ENCODE measurements around the gene TTN. TPM values are rescaled to one million over a fixed set of nuclear protein-coding genes. Genes with fewer than 3 reads are reported as not detected.

Gene TTN
- total RNA-seq, 3 donors from 2014 or later: 0.45 to 0.87 (median 0.78) TPM

- DNase-seq (no peak), ATAC-seq (no peak)
- Mint-ChIP-seq H3K4me3 (no peak overlapping the region), H3K27me3 (ENCODE audit: low read depth) (no peaks in the 10 kb centered on the region), H3K4me1 (ENCODE audit: low read depth) (no peaks in the 10 kb centered on the region), H3K36me3 (ENCODE audit: insufficient read depth) (peaks cover 12% of the 10 kb centered on the region), H3K9me3 (no peaks in the 10 kb centered on the region)
Observed at GRCh38 chr2:178796079-178796677, 11.0 kb downstream of the TTN start.

- ATAC-seq: no peak
- Mint-ChIP-seq H3K4me1 (ENCODE audit: low read depth) (no peaks in the 10 kb centered on the region), H3K36me3 (ENCODE audit: insufficient read depth) (peaks cover 12% of the 10 kb centered on the region), H3K27me3 (ENCODE audit: low read depth) (no peaks in the 10 kb centered on the region), H3K9me3 (no peaks in the 10 kb centered on the region), H3K4me3 (no peak overlapping the region)
- DNase-seq: no peak
Observed at GRCh38 chr2:178787934-178788333, 19.3 kb downstream of the TTN start.

GRCh38 chr2:178787155-178787554 lies 20.1 kb downstream of the TTN start:
- DNase-seq: no peak
- no peak for ATAC-seq
- Mint-ChIP-seq H3K4me3 (no peak overlapping the region), H3K4me1 (ENCODE audit: low read depth) (no peaks in the 10 kb centered on the region), H3K9me3 (no peaks in the 10 kb centered on the region), H3K36me3 (ENCODE audit: insufficient read depth) (peaks cover 15% of the 10 kb centered on the region), H3K27me3 (ENCODE audit: low read depth) (no peaks in the 10 kb centered on the region)

DNA sequence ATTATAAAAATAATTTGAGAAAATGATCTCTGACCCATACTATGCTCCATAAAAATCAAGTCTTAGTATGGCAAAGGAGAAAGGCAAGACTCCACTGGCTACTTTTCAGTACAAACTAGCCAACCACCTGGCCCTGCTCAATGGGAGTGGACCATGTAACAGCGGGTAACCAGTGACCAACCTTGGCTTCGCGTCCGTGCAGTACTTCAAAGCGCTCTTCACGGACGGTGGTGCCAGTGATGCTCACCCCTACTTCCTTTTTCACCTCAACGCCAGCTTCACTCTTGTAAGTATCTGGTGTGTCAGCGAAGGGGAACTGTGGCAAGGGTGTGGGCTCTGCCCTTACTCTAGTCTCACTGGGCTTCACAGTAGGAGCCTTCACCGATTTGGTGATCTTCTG lies 23.3 kb downstream of the TTN start:
- Mint-ChIP-seq H3K4me1 (ENCODE audit: low read depth) (no peaks in the 10 kb centered on the region), H3K36me3 (ENCODE audit: insufficient read depth) (peaks cover 20% of the 10 kb centered on the region), H3K9me3 (no peaks in the 10 kb centered on the region), H3K4me3 (no peak overlapping the region), H3K27me3 (ENCODE audit: low read depth) (no peaks in the 10 kb centered on the region)
- DNase-seq: no peak
- ATAC-seq: no peak

DNA sequence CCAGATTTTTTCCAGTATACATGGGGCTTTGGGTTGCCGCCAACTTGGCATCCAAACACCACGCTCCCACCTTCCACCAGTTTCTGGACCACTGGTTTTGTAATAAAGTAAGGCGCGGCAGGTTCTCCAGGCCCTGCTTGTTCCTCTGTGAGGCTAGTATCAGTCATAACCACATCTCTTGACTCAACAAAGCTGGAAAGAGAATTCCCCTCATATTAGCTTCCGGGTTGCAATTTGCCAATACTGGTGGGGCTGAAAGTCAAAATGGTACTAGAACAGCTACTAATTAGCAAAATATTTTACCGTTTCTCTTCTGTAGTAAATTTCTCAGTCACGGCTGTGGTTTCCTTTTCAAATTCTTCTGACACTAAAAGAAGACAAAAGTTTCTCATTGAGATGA lies 25.0 kb downstream of the TTN start:
- no peaks in the 10 kb centered on the region for H3K27me3 Mint-ChIP-seq (ENCODE audit: low read depth)
- peaks cover 23% of the 10 kb centered on the region for H3K36me3 Mint-ChIP-seq (ENCODE audit: insufficient read depth)
- H3K4me1 Mint-ChIP-seq (ENCODE audit: low read depth): no peaks in the 10 kb centered on the region
- H3K9me3 Mint-ChIP-seq: no peaks in the 10 kb centered on the region
- ATAC-seq (no peak), DNase-seq (no peak)
- H3K4me3 Mint-ChIP-seq: no peak overlapping the region

- no peak for ATAC-seq
- H3K36me3 Mint-ChIP-seq (ENCODE audit: insufficient read depth): peaks cover 31% of the 10 kb centered on the region
- no peaks in the 10 kb centered on the region for H3K9me3 Mint-ChIP-seq
- H3K4me3 Mint-ChIP-seq: no peak overlapping the region
- H3K4me1 Mint-ChIP-seq (ENCODE audit: low read depth): no peaks in the 10 kb centered on the region
- no peaks in the 10 kb centered on the region for H3K27me3 Mint-ChIP-seq (ENCODE audit: low read depth)
- DNase-seq: no peak
Observed at GRCh38 chr2:178777577-178777976, 29.6 kb downstream of the TTN start.

DNA sequence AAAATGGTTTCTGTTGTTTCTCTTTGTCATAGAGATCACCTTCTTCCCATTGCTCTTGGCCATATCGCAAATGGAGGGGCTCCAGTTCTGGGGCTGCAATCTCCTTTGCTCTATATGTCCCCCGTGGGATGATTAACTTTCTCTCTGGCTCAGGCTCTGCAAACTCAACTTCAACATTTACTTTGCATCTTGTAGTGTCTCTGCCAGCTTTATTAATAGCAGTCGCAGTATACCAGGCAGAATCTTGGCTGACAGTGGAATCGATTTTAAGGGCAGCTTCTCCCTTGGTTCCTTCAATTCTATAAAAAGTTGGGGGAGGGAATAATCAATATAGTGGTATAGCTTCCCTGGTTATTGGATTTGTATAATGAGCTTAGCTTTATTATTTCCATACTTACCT lies 30.5 kb downstream of the TTN start:
- Mint-ChIP-seq H3K9me3 (no peaks in the 10 kb centered on the region), H3K4me1 (ENCODE audit: low read depth) (no peaks in the 10 kb centered on the region), H3K36me3 (ENCODE audit: insufficient read depth) (peaks cover 29% of the 10 kb centered on the region), H3K27me3 (ENCODE audit: low read depth) (no peaks in the 10 kb centered on the region), H3K4me3 (no peak overlapping the region)
- DNase-seq: no peak
- ATAC-seq: no peak

DNA sequence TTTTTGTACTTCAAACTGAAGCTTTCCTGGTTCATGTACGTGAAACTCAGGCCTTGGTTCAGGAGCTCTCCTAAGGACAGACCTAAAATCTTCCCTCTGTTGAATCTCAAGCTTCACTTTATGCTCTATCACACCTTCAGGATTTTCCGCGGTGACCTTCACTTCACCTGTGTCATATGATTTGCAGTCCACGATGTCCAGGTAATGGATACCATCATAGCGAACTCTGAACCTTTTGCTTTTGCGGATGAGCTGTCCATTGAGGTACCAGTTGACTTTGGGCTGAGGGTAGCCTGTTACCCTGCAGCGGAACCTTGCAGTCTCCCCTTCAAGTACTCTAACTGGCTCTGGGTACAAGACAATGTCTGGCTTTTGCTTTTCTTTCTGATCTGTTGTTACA lies 31.2 kb downstream of the TTN start:
- Mint-ChIP-seq H3K27me3 (ENCODE audit: low read depth) (no peaks in the 10 kb centered on the region), H3K36me3 (ENCODE audit: insufficient read depth) (peaks cover 28% of the 10 kb centered on the region)

GRCh38 chr2:178770518-178770917 lies 36.7 kb downstream of the TTN start:
- DNase-seq (no peak), ATAC-seq (no peak)
- no peak overlapping the region for H3K4me3 Mint-ChIP-seq
- H3K9me3 Mint-ChIP-seq: no peaks in the 10 kb centered on the region
- no peaks in the 10 kb centered on the region for H3K27me3 Mint-ChIP-seq (ENCODE audit: low read depth)
- no peaks in the 10 kb centered on the region for H3K4me1 Mint-ChIP-seq (ENCODE audit: low read depth)
- peaks cover 20% of the 10 kb centered on the region for H3K36me3 Mint-ChIP-seq (ENCODE audit: insufficient read depth)

More for the DNA sequence above, 31.2 kb downstream of the TTN start:
- Mint-ChIP-seq H3K4me1 (ENCODE audit: low read depth) (no peaks in the 10 kb centered on the region), H3K4me3 (no peak overlapping the region), H3K9me3 (no peaks in the 10 kb centered on the region)
- DNase-seq (no peak), ATAC-seq (no peak)

GRCh38 chr2:178767094-178768060 lies 39.8 kb downstream of the TTN start:
- ATAC-seq: no peak
- H3K4me1 Mint-ChIP-seq (ENCODE audit: low read depth): no peaks in the 10 kb centered on the region

GRCh38 chr2:178764097-178764496 lies 43.1 kb downstream of the TTN start:
- Mint-ChIP-seq H3K36me3 (ENCODE audit: insufficient read depth) (peaks cover 6% of the 10 kb centered on the region), H3K4me3 (no peak overlapping the region), H3K4me1 (ENCODE audit: low read depth) (no peaks in the 10 kb centered on the region), H3K27me3 (ENCODE audit: low read depth) (no peaks in the 10 kb centered on the region), H3K9me3 (no peaks in the 10 kb centered on the region)
- DNase-seq (no peak), ATAC-seq (no peak)

More at GRCh38 chr2:178767094-178768060, 39.8 kb downstream of the TTN start:
- Mint-ChIP-seq H3K27me3 (ENCODE audit: low read depth) (no peaks in the 10 kb centered on the region), H3K36me3 (ENCODE audit: insufficient read depth) (peaks cover 10% of the 10 kb centered on the region), H3K4me3 (no peak overlapping the region), H3K9me3 (no peaks in the 10 kb centered on the region)
- no peak for DNase-seq

GRCh38 chr2:178761759-178762371 lies 45.4 kb downstream of the TTN start:
- Mint-ChIP-seq H3K4me1 (ENCODE audit: low read depth) (no peaks in the 10 kb centered on the region), H3K27me3 (ENCODE audit: low read depth) (no peaks in the 10 kb centered on the region), H3K4me3 (no peak overlapping the region), H3K36me3 (ENCODE audit: insufficient read depth) (peaks cover 2% of the 10 kb centered on the region), H3K9me3 (no peaks in the 10 kb centered on the region)
- DNase-seq (peak; percentile 7), ATAC-seq (peak; percentile 56 to 62)

DNA sequence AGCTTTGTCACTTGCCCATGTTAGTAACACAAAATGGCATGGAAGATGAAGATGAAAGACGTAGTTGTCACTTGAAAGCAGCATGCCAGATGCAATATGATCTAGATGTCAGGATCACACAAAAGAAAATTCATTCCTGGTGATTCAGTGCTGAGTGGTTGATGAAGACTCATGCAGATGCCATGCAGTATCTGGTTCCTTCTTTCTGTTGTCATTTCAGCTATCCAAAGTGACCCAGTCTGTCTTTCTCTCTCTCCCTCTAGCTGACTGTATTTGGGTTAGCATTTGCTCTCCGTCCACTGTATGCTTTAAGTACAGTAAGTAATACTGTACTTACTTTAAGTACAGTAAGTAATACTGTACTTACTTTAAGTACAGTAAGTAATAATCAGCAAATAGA lies 50.4 kb downstream of the TTN start:
- Mint-ChIP-seq H3K36me3 (ENCODE audit: insufficient read depth) (peaks cover 8% of the 10 kb centered on the region), H3K27me3 (ENCODE audit: low read depth) (no peaks in the 10 kb centered on the region), H3K4me3 (no peak overlapping the region), H3K9me3 (no peaks in the 10 kb centered on the region), H3K4me1 (ENCODE audit: low read depth) (no peaks in the 10 kb centered on the region)
- DNase-seq: no peak
- ATAC-seq: no peak

- Mint-ChIP-seq H3K4me3 (no peak overlapping the region), H3K4me1 (ENCODE audit: low read depth) (no peaks in the 10 kb centered on the region), H3K27me3 (ENCODE audit: low read depth) (no peaks in the 10 kb centered on the region), H3K9me3 (no peaks in the 10 kb centered on the region), H3K36me3 (ENCODE audit: insufficient read depth) (peaks cover 13% of the 10 kb centered on the region)
- ATAC-seq: no peak
- DNase-seq: no peak
Observed at GRCh38 chr2:178756343-178756742, 50.9 kb downstream of the TTN start.

Data from activated T-cell treated with anti-CD3 and anti-CD28 coated beads, Interleukin-2, amount 50 U/mL, for 4 hours (primary cell).